ENCODE measurements around the gene NAP1L4. TPM values are rescaled to one million over a fixed set of nuclear protein-coding genes. Genes with fewer than 3 reads are reported as not detected.

NAP1L4 gene
- total RNA-seq, 2 donors from 2014 or later = 45.9 to 57.7 TPM

DNA sequence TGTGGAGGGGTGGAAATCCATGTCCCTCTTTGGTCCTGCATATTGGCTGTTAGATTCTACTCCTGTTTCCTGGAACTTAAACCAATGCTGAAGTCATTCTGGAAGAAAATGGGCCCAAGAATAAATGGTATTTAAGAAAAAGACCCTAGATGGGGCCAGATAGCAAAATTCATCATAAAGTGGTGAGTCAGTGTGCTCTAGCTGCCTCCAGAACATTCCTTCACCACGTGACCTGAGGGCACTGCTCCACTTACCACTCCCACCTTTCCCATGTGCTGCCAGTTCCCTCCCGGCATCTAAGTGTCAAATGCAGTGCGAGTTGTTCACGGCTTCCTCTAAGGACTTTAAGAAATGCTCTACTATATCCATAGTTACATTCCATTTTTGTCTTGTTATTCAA, 30.9 kb upstream of the NAP1L4 start:
- no peak overlapping the region for H3K27ac ChIP-seq
- no peak for DNase-seq
- H3K4me3 ChIP-seq = no peak overlapping the region
- H3K36me3 ChIP-seq (replicated peaks in 1 of 2; ENCODE audit: insufficient read depth in 1 of 2, low read depth in 2 of 2) = peaks cover 4 to 24% of the 10 kb centered on the region in 2 donors
- TF ChIP-seq POLR2A (IDR thresholded peaks at IDR 0.05) = no peak
- TF ChIP-seq, protein P1, sequence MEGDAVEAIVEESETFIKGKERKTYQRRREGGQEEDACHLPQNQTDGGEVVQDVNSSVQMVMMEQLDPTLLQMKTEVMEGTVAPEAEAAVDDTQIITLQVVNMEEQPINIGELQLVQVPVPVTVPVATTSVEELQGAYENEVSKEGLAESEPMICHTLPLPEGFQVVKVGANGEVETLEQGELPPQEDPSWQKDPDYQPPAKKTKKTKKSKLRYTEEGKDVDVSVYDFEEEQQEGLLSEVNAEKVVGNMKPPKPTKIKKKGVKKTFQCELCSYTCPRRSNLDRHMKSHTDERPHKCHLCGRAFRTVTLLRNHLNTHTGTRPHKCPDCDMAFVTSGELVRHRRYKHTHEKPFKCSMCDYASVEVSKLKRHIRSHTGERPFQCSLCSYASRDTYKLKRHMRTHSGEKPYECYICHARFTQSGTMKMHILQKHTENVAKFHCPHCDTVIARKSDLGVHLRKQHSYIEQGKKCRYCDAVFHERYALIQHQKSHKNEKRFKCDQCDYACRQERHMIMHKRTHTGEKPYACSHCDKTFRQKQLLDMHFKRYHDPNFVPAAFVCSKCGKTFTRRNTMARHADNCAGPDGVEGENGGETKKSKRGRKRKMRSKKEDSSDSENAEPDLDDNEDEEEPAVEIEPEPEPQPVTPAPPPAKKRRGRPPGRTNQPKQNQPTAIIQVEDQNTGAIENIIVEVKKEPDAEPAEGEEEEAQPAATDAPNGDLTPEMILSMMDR (IDR thresholded peaks at IDR 0.05) = no peak
- no peaks in the 10 kb centered on the region for H3K9me3 ChIP-seq
- intact Hi-C loops (cut with DNase I) = no loop called here
- H3K4me1 ChIP-seq = peaks cover 10% of the 10 kb centered on the region
- no peaks in the 10 kb centered on the region for H3K27me3 ChIP-seq
- ATAC-seq = no peak
- 85% methylated on average over 4 of the region's 4 CpGs for WGBS, 2 donors

DNA sequence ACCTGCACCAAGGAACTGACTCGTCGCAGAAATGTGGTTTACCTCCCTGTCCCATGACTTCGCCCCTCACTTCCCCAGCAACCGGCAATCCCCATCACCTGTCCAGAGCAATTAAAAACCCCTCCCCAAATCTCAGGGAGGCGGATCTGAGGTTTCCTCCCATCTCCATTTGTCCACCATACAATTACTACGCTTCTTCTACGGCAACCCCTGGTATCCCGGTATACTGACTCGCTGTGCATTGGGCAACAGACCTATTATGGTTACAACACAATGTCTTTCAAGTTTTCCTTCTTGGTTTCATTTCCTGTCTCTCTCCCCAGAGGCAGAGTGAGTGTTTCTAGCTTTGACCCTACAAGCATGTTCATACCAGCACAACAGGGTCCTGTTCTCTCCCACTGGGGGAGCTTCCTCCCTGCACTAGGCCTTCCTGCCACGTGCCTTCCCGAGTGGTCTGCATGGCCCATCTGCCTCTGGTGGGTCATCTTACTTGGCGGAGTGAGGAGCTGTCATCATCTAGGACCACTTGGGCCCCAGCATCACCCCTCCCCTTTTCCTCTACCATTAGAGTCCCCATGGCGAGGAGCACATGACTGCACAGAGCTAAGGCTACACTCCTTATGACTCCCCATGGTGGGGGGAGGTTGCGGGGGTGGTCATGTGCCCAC, 30.3 kb upstream of the NAP1L4 start:
- H3K36me3 ChIP-seq (replicated peaks in 1 of 2; ENCODE audit: insufficient read depth in 1 of 2, low read depth in 2 of 2) = peaks cover 4 to 24% of the 10 kb centered on the region in 2 donors
- intact Hi-C loops (cut with DNase I) = no loop called here
- H3K27me3 ChIP-seq = no peaks in the 10 kb centered on the region
- H3K9me3 ChIP-seq = no peaks in the 10 kb centered on the region
- ATAC-seq (no peak), DNase-seq (peak in 1 of 4 donors; percentile 35)
- TF ChIP-seq POLR2A (IDR thresholded peaks at IDR 0.05) = no peak
- TF ChIP-seq, protein P1 (IDR thresholded peaks at IDR 0.05) = no peak
- no peak overlapping the region for H3K4me3 ChIP-seq
- WGBS, 2 donors = 80 to 92% methylated on average over 13 to 14 of the region's 14 CpGs
- H3K4me1 ChIP-seq = peaks cover 10% of the 10 kb centered on the region
- no peak overlapping the region for H3K27ac ChIP-seq

DNA sequence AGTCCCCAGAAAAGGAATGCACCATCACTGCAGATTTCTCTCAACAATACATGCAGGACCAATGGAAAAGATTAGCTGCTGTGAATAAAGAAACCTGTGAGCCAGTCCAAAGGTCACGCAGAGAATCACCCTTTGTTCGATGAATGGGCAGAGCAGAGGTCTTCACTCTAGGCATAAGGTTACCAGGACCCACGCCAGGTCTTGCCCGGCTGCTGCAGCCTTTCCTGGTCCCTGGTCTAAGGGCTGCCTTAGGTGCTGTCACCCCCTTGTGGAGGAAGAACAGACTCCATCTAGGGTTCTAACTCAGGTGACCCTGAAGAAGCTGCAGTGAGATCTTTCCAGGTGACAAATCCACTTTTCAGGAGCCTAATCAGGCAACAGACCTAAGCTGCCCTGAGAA, 29.0 kb upstream of the NAP1L4 start:
- H3K4me1 ChIP-seq = peaks cover 10% of the 10 kb centered on the region
- H3K4me3 ChIP-seq = no peak overlapping the region
- 6 to 8% methylated on average over 2 to 4 of the region's 4 CpGs for WGBS, 2 donors
- ATAC-seq (peak; percentile 86), DNase-seq (peak; percentile 68 to 84 (median 76))
- peak overlapping the region in 1 of 4 donors; percentile 47 for H3K27ac ChIP-seq
- H3K27me3 ChIP-seq = no peaks in the 10 kb centered on the region
- no peaks in the 10 kb centered on the region for H3K9me3 ChIP-seq
- peaks cover 4 to 17% of the 10 kb centered on the region in 2 donors for H3K36me3 ChIP-seq (replicated peaks in 1 of 2; ENCODE audit: insufficient read depth in 1 of 2, low read depth in 2 of 2)
- no peak for TF ChIP-seq POLR2A (IDR thresholded peaks at IDR 0.05)
- TF ChIP-seq, protein P1 (IDR thresholded peaks at IDR 0.05) = peak; percentile 36 to 82 (median 75)
- intact Hi-C loops (cut with DNase I) = no loop called here

DNA sequence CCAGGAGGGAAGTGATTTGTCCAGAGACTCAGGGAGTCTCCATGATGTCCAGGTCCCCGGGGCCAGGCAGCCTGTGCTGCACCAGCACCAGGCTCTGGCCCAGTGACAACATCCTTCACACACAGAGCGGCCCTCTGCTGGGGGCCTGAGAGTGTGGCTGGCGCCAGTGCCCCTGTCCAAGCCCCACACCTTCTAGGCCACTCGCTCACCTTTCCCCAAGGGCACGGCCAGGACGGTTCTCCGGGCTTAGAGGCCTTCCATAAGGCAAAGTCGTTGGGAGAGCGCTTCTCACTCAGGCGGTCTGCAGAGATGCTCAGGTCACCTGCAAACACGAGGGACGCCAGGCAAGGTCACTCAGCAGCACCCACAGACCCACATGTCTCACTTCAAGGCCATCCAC, 27.9 kb upstream of the NAP1L4 start:
- 79 to 81% methylated on average over 7 to 12 of the region's 12 CpGs for WGBS, 2 donors
- H3K36me3 ChIP-seq (replicated peaks in 1 of 2; ENCODE audit: insufficient read depth in 1 of 2, low read depth in 2 of 2) = peaks cover 0 to 20% of the 10 kb centered on the region in 2 donors

More for the DNA sequence above, 27.9 kb upstream of the NAP1L4 start:
- TF ChIP-seq POLR2A (IDR thresholded peaks at IDR 0.05) = no peak
- TF ChIP-seq, protein P1 (IDR thresholded peaks at IDR 0.05) = no peak
- no peak for DNase-seq
- intact Hi-C loops (cut with DNase I) = no loop called here
- H3K9me3 ChIP-seq = no peaks in the 10 kb centered on the region
- H3K27ac ChIP-seq = no peak overlapping the region
- no peaks in the 10 kb centered on the region for H3K27me3 ChIP-seq
- ATAC-seq = no peak
- H3K4me1 ChIP-seq = peaks cover 10% of the 10 kb centered on the region
- no peak overlapping the region for H3K4me3 ChIP-seq
